OCI-LY1 (cell line): ENCODE measurements around the gene GJA8.
"Not testable (repeated sequence)": the region's sequence is repeated elsewhere in the genome, so short reads cannot be mapped to it uniquely, and the experiment has no call there.

Experiments
- H2AFZ ChIP-seq: fragments of 200-600 bp; sonication (generic), shearing (Covaris generic); 2 replicates; pipeline ENCODE4 v1.6.0; 2014; ENCODE audit warnings: antibody characterized with exemption, mild to moderate bottlenecking, low read length
- H3F3A ChIP-seq: fragments of 200-600 bp; sonication (generic), shearing (Covaris generic); 2 replicates; pipeline ENCODE4 v1.6.0; 2014; ENCODE audit warnings: mild to moderate bottlenecking, antibody characterized with exemption, low read length, moderate library complexity; ENCODE audit not compliant: insufficient read depth
- H3K27ac ChIP-seq: fragments of 200-600 bp; sonication (generic); 2 replicates; pipeline ENCODE4 v1.5.1; 2014; ENCODE audit warnings: low read length, mixed run types, mild to moderate bottlenecking, low read depth; ENCODE audit not compliant: poor library complexity, severe bottlenecking
- H3K27me3 ChIP-seq: fragments of 200-600 bp; sonication (generic); 2 replicates; pipeline ENCODE4 v1.6.0; 2014; ENCODE audit warnings: antibody characterized with exemption, mild to moderate bottlenecking, low read length, moderate library complexity; ENCODE audit not compliant: insufficient read depth
- H3K36me3 ChIP-seq: fragments of 200-600 bp; sonication (generic); 2 replicates; pipeline ENCODE4 v1.6.1; 2014; ENCODE audit warnings: mild to moderate bottlenecking, antibody characterized with exemption, low read length, moderate library complexity, mixed read lengths; ENCODE audit not compliant: insufficient read depth
- H3K4me1 ChIP-seq: fragments of 200-600 bp; sonication (generic); 2 replicates; pipeline ENCODE4 v1.5.1; 2014; ENCODE audit warnings: mild to moderate bottlenecking, low read length, moderate library complexity; ENCODE audit not compliant: insufficient read depth, severe bottlenecking
- H3K4me2 ChIP-seq: fragments of 200-600 bp; sonication (generic), shearing (Covaris generic); 2 replicates; pipeline ENCODE4 v1.6.1; 2014; ENCODE audit warnings: low read length
- H3K4me3 ChIP-seq: fragments of 200-600 bp; sonication (generic); 2 replicates; pipeline ENCODE4 v1.5.1; 2014; ENCODE audit warnings: low read length, low read depth, mild to moderate bottlenecking, mixed read lengths; ENCODE audit not compliant: poor library complexity, severe bottlenecking
- H3K79me2 ChIP-seq: fragments of 200-600 bp; shearing (Covaris generic); 2 replicates; pipeline ENCODE4 v1.6.1; 2016; ENCODE audit warnings: mixed run types, low read length, mixed read lengths; ENCODE audit not compliant: insufficient read depth
- H3K9ac ChIP-seq: fragments of 200-600 bp; sonication (generic), shearing (Covaris generic); 2 replicates; pipeline ENCODE4 v1.6.1; 2014; ENCODE audit warnings: mild to moderate bottlenecking, low read length, mixed read lengths
- H3K9me2 ChIP-seq: fragments of 200-600 bp; sonication (generic), shearing (Covaris generic); 2 replicates; pipeline ENCODE4 v1.6.1; 2014; ENCODE audit warnings: low read depth, mild to moderate bottlenecking, low read length, mixed read lengths
- H3K9me3 ChIP-seq: fragments of 200-600 bp; shearing (Covaris generic); 2 replicates; pipeline ENCODE4 v1.6.1; 2014; ENCODE audit warnings: low read length, mixed read lengths
- H4K20me1 ChIP-seq: fragments of 200-600 bp; sonication (generic), shearing (Covaris generic); 2 replicates; pipeline ENCODE4 v1.6.0; 2016; ENCODE audit warnings: mild to moderate bottlenecking, low read length; ENCODE audit not compliant: insufficient read depth

Gene GJA8

DNA sequence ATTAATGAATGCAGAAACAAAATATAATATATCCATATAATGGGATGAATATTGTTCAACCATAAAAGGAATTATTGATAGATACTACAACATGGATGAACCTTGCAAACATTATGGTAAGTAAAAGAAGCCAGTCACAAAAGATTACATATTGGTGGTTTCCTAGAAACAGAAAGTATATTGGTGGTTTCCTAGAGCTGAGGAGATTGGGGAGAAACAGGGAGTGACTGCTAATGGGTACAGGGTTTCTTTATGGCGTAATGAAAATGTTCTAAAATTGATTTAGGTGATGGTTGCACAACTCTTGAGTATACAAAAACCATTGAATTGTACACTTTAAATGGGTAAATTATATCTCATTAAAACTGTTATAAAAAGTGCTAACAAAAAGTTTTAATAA, 40.0 kb downstream of the GJA8 start:
- H3K36me3 ChIP-seq, H3K27me3 ChIP-seq, H4K20me1 ChIP-seq, H3K4me2 ChIP-seq, H3K79me2 ChIP-seq, H3K4me3 ChIP-seq, H3K9ac ChIP-seq, H2AFZ ChIP-seq, H3K27ac ChIP-seq, H3K4me1 ChIP-seq, H3K9me3 ChIP-seq, H3K9me2 ChIP-seq, H3F3A ChIP-seq: not testable (repeated sequence)

DNA sequence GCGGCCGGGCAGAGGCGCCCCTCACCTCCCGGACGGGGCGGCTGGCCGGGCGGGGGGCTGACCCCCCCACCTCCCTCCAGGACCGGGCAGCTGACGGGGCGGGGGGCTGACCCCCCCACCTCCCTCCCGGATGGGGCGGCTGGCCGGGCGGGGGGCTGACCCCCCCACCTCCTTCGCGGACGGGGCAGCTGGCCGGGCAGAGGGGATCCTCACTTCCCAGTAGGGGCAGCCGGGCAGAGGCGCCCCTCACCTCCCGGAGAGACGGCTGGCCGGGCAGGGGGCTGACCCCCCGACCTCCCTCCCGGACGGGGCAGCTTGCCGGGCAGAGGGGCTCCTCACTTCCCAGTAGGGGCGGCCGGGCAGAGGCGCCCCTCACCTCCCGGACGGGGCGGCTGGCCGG, 46.9 kb downstream of the GJA8 start:
- H3K27me3 ChIP-seq, H3K4me2 ChIP-seq, H2AFZ ChIP-seq, H3K4me1 ChIP-seq, H3F3A ChIP-seq, H3K79me2 ChIP-seq, H3K4me3 ChIP-seq, H3K9me3 ChIP-seq, H3K27ac ChIP-seq, H3K36me3 ChIP-seq, H3K9me2 ChIP-seq, H4K20me1 ChIP-seq, H3K9ac ChIP-seq: not testable (repeated sequence)
